ENCODE data around the gene DYNC2H1. TPM values are rescaled to one million over a fixed set of nuclear protein-coding genes. Genes with fewer than 3 reads are reported as not detected.

Gene DYNC2H1
- polyA plus RNA-seq, 1 donor (not counting 4 experiments of a cell fraction or from before 2014, with no cell fraction given), result 18.5 TPM

- no peaks in the 10 kb centered on the region for H3K9me3 ChIP-seq (ENCODE audit: control insufficient read depth, low read depth, low read length)
- no peaks in the 10 kb centered on the region for H4K20me1 ChIP-seq (ENCODE audit: control insufficient read depth, extremely low read depth, insufficient read depth, low read length)
- no peaks in the 10 kb centered on the region for H3K27me3 ChIP-seq (ENCODE audit: control insufficient read depth, extremely low read depth, insufficient read depth, low read length)
- H3K9ac ChIP-seq (ENCODE audit: control insufficient read depth, extremely low read depth, insufficient read depth, low read length), result no peak overlapping the region
- dilution Hi-C loops (cut with MboI; ENCODE audit: extremely low pct_ligation_motif_present, low sequenced_read_pairs), result no loop called here
- no peak for FAIRE-seq
- H3K9me1 ChIP-seq (ENCODE audit: control insufficient read depth, extremely low read depth, insufficient read depth, low read length), result no peaks in the 10 kb centered on the region
- no peaks in the 10 kb centered on the region for H3K79me2 ChIP-seq (ENCODE audit: control insufficient read depth, insufficient read depth, low read length)
- no peak for TF ChIP-seq EZH2 (IDR thresholded peaks at IDR 0.05; ENCODE audit: low read length)
- TF ChIP-seq, protein P1, sequence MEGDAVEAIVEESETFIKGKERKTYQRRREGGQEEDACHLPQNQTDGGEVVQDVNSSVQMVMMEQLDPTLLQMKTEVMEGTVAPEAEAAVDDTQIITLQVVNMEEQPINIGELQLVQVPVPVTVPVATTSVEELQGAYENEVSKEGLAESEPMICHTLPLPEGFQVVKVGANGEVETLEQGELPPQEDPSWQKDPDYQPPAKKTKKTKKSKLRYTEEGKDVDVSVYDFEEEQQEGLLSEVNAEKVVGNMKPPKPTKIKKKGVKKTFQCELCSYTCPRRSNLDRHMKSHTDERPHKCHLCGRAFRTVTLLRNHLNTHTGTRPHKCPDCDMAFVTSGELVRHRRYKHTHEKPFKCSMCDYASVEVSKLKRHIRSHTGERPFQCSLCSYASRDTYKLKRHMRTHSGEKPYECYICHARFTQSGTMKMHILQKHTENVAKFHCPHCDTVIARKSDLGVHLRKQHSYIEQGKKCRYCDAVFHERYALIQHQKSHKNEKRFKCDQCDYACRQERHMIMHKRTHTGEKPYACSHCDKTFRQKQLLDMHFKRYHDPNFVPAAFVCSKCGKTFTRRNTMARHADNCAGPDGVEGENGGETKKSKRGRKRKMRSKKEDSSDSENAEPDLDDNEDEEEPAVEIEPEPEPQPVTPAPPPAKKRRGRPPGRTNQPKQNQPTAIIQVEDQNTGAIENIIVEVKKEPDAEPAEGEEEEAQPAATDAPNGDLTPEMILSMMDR (optimal IDR thresholded peaks at IDR 0.05 in 1 of 3, IDR thresholded peaks at IDR 0.05 in 1 of 3, conservative IDR thresholded peaks at IDR 0.05 in 1 of 3; ENCODE audit: extremely low read depth in 1 of 3, insufficient read depth in 2 of 3, low read length in 3 of 3), result no peak
- no peak overlapping the region for H2AFZ ChIP-seq (ENCODE audit: control insufficient read depth, low read length)
- no peaks in the 10 kb centered on the region for H3K36me3 ChIP-seq (ENCODE audit: control insufficient read depth in 2 of 2, extremely low read depth in 1 of 2, insufficient read depth in 2 of 2, low read length in 2 of 2)
- H3K4me3 ChIP-seq (ENCODE audit: control insufficient read depth in 2 of 3, extremely low read depth in 1 of 3, insufficient read depth in 2 of 3, low read depth in 1 of 3, low read length in 3 of 3), result no peak overlapping the region
- H3K27ac ChIP-seq (ENCODE audit: control insufficient read depth, insufficient read depth, low read length), result no peak overlapping the region
- H3K4me1 ChIP-seq (ENCODE audit: control insufficient read depth, extremely low read depth, insufficient read depth, low read length), result no peaks in the 10 kb centered on the region
- DNase-seq (ENCODE audit: low read depth, low spot score), result no peak
- no peak overlapping the region for H3K4me2 ChIP-seq (ENCODE audit: control insufficient read depth, extremely low read depth, insufficient read depth, low read depth, low read length)
Measured at GRCh38 chr11:103234974-103235373, 125.7 kb downstream of the DYNC2H1 start.

DNA sequence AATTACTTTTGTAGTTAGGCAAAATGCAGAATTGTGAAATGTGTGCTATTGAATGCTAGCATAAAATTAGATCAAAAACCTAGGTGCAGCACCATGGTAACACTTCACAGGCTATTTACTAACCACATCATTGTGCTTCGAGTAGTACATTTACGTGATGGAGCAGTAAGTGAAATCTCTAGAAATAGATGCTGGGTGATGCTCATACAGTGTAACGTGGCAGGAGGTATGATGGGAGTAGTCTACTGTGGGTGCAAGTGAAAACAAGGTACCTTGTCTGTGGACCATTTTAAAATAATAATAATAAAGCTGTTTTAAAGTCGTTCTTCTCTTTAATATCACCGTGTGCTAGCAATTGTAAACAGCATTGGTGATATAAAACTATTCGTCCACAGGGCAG is 132.3 kb downstream of the DYNC2H1 start:
- Histone ChIP-seq H3K9ac (ENCODE audit: control insufficient read depth, extremely low read depth, insufficient read depth, low read length) (no peak overlapping the region), H3K4me1 (ENCODE audit: control insufficient read depth, extremely low read depth, insufficient read depth, low read length) (no peaks in the 10 kb centered on the region), H3K79me2 (ENCODE audit: control insufficient read depth, insufficient read depth, low read length) (no peaks in the 10 kb centered on the region), H3K9me3 (ENCODE audit: control insufficient read depth, low read depth, low read length) (no peaks in the 10 kb centered on the region), H3K27ac (ENCODE audit: control insufficient read depth, insufficient read depth, low read length) (no peak overlapping the region), H3K4me3 (ENCODE audit: control insufficient read depth in 2 of 3, extremely low read depth in 1 of 3, insufficient read depth in 2 of 3, low read depth in 1 of 3, low read length in 3 of 3) (no peak overlapping the region), H3K27me3 (ENCODE audit: control insufficient read depth, extremely low read depth, insufficient read depth, low read length) (no peaks in the 10 kb centered on the region), H3K4me2 (ENCODE audit: control insufficient read depth, extremely low read depth, insufficient read depth, low read depth, low read length) (no peak overlapping the region), H3K9me1 (ENCODE audit: control insufficient read depth, extremely low read depth, insufficient read depth, low read length) (no peaks in the 10 kb centered on the region), H3K36me3 (ENCODE audit: control insufficient read depth in 2 of 2, extremely low read depth in 1 of 2, insufficient read depth in 2 of 2, low read length in 2 of 2) (peaks cover 2 to 8% of the 10 kb centered on the region in 2 experiments), H4K20me1 (ENCODE audit: control insufficient read depth, extremely low read depth, insufficient read depth, low read length) (no peaks in the 10 kb centered on the region), H2AFZ (ENCODE audit: control insufficient read depth, low read length) (no peak overlapping the region)
- TF ChIP-seq, protein P1 (optimal IDR thresholded peaks at IDR 0.05 in 1 of 3, IDR thresholded peaks at IDR 0.05 in 1 of 3, conservative IDR thresholded peaks at IDR 0.05 in 1 of 3; ENCODE audit: extremely low read depth in 1 of 3, insufficient read depth in 2 of 3, low read length in 3 of 3), result no peak
- TF ChIP-seq EZH2 (IDR thresholded peaks at IDR 0.05; ENCODE audit: low read length), result no peak
- FAIRE-seq (no peak), DNase-seq (ENCODE audit: low read depth, low spot score) (no peak)
- dilution Hi-C loops (cut with MboI; ENCODE audit: extremely low pct_ligation_motif_present, low sequenced_read_pairs), result no loop called here
